Lower leg skin (tissue), 3 donors: Measurements from ENCODE around the gene CDC40.

Experiments
- CTCF ChIP-seq, 3 donors: fragments of 450-650 bp; IDR thresholded peaks; one replicate each; pipeline ENCODE4 v1.5.1; 2016; ENCODE audit warnings: antibody characterized with exemption in 3 of 3, mild to moderate bottlenecking in 3 of 3, moderate library complexity in 2 of 3
- POLR2A ChIP-seq, 2 donors: fragments of 450-650 bp; IDR thresholded peaks; one replicate each; pipeline ENCODE4 v1.6.1; 2016 to 2017; ENCODE audit warnings: antibody characterized with exemption in 2 of 2, mild to moderate bottlenecking in 1 of 2, moderate library complexity in 1 of 2

GRCh38 chr6:110195639-110196038 lies 15.4 kb downstream of the CDC40 start:
- no peak for TF ChIP-seq CTCF (IDR thresholded peaks at IDR 0.05)
- no peak for TF ChIP-seq POLR2A (IDR thresholded peaks at IDR 0.05)
